Adipose tissue (tissue), 3 donors: Measurements from ENCODE around the gene PRKAG2. TPM values are rescaled to one million over a fixed set of nuclear protein-coding genes. Genes with fewer than 3 reads are reported as not detected.
"Not testable (repeated sequence)": the region's sequence is repeated elsewhere in the genome, so short reads cannot be mapped to it uniquely, and the experiment has no call there.

Experiments used
- H3K27ac ChIP-seq: one replicate; pipeline ENCODE4 v1.5.1; 2013; ENCODE audit warnings: low read depth, low read length
- WGBS, 3 donors: extraction: QIAGEN DNeasy Blood & Tissue Kit; methylation state at CpG; one replicate each; pipeline ENCODE4 v1.1.7; 2013; 5-methylcytosine and 5-hydroxymethylcytosine counted together
- polyA plus RNA-seq, 3 donors: library from polyadenylated mRNA; stranded (reverse); fragments of 200-250 nt; gene quantifications; one replicate each; pipeline ENCODE4 v1.2.3, GENCODE V29; 2013
- donor health status: healthy with polysubstance abuse.
- donor health status: Bipolar disorder and iron deficiency.
- donor health status: healthy.

PRKAG2 gene
- polyA plus RNA-seq, 3 donors, result 8.1 to 23.1 (median 22.2) TPM

GRCh38 chr7:151803841-151804240 is 73.1 kb downstream of the PRKAG2 start:
- WGBS, 3 donors, result 88 to 90% (median 90%) methylated on average over 8 of the region's 8 CpGs

GRCh38 chr7:151802469-151802846 is 74.5 kb downstream of the PRKAG2 start:
- no peak overlapping the region for H3K27ac ChIP-seq
- 76 to 95% (median 93%) methylated on average over 5 of the region's 5 CpGs for WGBS, 3 donors

More at GRCh38 chr7:151803841-151804240, 73.1 kb downstream of the PRKAG2 start:
- no peak overlapping the region for H3K27ac ChIP-seq

DNA sequence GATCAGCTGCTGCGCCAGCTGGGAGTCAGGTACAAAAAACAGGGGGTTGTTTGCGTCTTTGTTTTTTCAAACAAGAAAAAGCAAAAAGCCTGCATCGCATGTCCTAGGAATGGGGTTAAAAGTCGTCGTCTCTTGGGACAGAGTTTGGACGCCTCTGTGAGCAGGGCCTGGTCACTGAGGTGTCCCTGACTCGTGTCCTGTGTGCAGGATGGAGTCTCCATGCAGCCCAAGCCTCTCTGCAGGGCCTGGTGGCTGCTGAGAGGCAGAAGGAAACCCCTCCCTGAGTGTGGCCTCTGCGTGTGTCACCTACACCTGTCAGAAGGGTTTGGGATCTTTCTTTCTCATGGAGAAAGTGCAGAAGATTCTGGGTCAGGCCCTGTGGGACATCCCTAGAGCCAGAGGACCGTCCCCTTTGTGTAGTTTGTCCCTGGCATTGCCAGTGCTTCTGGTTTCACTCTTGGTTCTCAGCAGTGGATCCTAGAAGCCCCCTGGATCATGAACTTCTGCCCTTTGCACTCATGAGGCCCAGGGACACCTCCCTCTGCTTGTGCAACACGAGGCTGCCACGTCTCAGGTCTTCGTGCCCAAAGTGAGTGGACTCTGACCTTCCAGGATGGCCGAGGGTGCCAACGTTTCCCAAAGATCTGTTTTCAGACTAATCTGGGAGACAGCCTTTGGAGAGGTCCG is 75.0 kb downstream of the PRKAG2 start:
- H3K27ac ChIP-seq, result no peak overlapping the region
- 68 to 80% (median 71%) methylated on average over 15 of the region's 15 CpGs for WGBS, 3 donors

DNA sequence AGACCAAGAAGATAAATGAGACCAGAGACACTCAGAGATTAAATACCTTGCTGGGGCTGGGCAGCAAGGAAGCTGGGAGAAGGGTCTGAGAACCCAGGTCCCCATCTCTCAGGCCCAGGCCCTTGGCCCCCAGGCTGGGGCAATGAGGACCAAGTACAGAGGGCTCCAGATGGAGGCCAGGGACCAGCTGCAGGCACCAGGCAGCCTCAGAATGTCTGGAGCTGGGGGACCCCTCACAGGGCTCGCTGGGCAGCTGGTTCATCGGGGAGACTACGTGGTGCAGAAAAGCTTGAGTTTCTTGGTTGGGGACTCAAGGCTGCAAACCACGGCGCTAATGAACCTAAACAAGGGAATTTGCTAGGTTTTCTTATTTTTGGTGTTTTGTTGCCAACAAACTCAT is 75.6 kb downstream of the PRKAG2 start:
- WGBS, 3 donors, result 92 to 98% (median 96%) methylated on average over 5 of the region's 5 CpGs
- H3K27ac ChIP-seq, result no peak overlapping the region

DNA sequence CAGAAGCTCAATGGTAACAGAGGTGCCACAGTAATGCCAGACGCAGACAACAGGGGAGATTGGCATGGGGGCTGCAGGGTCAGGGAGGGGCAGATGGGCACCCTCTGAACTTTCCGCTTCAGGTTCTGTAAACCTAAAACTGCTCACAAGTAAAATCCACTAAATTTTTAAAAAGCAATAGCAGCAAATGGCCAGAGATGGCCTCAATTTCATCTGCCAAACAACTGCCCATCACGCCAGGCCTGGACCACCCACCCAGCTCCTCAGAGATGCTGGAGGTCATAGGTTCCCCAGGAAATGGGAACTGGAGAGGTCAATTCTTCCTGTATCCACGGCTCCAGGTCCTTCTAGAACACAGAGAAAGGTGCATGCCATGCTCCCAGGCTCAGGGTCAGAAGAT is 76.1 kb downstream of the PRKAG2 start:
- no peak overlapping the region for H3K27ac ChIP-seq
- 87 to 95% (median 95%) methylated on average over 4 of the region's 4 CpGs for WGBS, 3 donors

DNA sequence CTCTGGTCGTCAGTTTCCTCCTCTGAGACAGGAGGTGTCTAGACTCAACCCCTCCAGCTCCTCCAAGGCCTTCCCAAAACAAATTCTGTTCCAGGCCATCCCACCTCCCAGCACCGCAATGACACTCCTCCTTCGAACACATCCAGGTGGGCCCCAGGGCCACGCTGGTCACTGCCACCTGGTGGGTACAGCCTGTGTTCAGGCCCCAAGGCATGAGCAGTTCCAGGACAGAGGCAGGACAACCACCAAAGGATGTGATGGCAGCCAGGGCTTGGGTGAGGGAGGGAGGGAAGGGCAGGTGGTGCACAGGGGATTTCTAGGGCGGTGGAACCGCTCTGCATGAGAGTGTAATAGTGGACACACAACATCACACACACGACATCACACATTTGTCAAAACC is 76.5 kb downstream of the PRKAG2 start:
- WGBS, 3 donors, result 91 to 100% (median 97%) methylated on average over 7 of the region's 7 CpGs
- no peak overlapping the region for H3K27ac ChIP-seq

DNA sequence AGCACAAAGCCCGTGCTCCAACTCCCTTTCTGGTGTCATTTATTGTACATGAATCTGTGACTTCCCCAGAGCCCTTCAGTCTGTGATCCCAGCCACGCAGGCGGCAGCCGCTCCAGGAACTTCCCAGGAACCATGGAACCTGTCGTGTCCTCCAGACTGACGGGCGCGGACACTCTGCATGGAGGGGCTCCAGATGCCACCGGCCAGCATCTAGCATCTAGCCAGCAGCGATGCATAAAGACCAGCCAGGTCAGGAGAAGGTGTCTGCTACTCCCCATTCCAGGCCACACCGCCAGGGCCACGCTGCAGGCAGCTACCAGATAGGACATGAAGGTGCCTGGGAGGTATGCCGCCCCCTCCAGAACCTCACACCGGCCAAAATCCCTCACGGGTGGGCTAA is 77.4 kb downstream of the PRKAG2 start:
- H3K27ac ChIP-seq, result no peak overlapping the region
- 97% methylated on average over 15 of the region's 15 CpGs for WGBS, 3 donors

- no peak overlapping the region for H3K27ac ChIP-seq
- WGBS, 3 donors, result 86 to 95% (median 91%) methylated on average over 10 of the region's 10 CpGs
These were observed 78.0 kb downstream of the PRKAG2 start for GRCh38 chr7:151798851-151799448.

GRCh38 chr7:151797667-151798307 is 79.1 kb downstream of the PRKAG2 start:
- not testable (repeated sequence) for H3K27ac ChIP-seq
- WGBS, 3 donors, result 62 to 84% (median 63%) methylated on average over 11 of the region's 11 CpGs

GRCh38 chr7:151796871-151797537 is 79.9 kb downstream of the PRKAG2 start:
- 65 to 74% (median 70%) methylated on average over 17 of the region's 17 CpGs for WGBS, 3 donors
- H3K27ac ChIP-seq, result no peak overlapping the region

- 71 to 89% (median 72%) methylated on average over 27 of the region's 27 CpGs for WGBS, 3 donors
These were observed 80.6 kb downstream of the PRKAG2 start for GRCh38 chr7:151796091-151796870.

GRCh38 chr7:151795168-151795811 is 81.6 kb downstream of the PRKAG2 start:
- WGBS, 3 donors, result 89 to 96% (median 89%) methylated on average over 20 of the region's 20 CpGs
- H3K27ac ChIP-seq, result no peak overlapping the region

More at GRCh38 chr7:151796091-151796870, 80.6 kb downstream of the PRKAG2 start:
- H3K27ac ChIP-seq, result no peak overlapping the region

DNA sequence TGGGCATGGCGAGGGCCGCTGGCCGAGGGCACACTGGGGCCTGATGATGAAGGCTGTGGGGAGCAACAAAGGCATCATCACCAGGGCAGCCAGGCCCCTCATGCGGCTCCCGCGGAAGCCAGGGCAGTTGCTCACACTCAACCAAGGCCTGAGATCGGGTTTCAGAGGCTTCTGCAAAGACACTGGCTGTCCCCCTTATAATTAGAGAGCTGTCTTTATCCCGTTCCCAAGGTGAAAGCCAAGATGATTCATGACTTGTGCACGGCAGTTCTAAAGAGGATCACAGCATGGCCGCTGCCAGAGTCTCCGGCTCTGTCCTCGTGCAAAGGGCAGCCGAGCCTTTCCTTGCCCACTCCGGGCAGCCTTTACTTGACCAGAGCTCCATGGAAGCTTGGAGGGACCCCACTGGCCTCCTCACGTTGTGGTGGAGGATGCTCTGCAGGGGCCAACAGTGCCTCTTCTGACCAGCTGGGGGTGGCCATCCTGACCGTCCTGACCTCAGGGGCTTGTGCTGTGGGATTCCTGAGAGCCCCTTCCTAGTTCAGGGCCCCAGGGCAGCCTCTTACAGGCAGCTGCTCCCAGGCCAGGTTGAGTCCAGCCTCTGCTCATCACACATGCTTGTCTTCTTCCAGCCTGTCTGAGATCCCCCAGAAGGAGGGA is 82.3 kb downstream of the PRKAG2 start:
- 93 to 95% (median 95%) methylated on average over 16 of the region's 16 CpGs for WGBS, 3 donors
- H3K27ac ChIP-seq, result no peak overlapping the region

DNA sequence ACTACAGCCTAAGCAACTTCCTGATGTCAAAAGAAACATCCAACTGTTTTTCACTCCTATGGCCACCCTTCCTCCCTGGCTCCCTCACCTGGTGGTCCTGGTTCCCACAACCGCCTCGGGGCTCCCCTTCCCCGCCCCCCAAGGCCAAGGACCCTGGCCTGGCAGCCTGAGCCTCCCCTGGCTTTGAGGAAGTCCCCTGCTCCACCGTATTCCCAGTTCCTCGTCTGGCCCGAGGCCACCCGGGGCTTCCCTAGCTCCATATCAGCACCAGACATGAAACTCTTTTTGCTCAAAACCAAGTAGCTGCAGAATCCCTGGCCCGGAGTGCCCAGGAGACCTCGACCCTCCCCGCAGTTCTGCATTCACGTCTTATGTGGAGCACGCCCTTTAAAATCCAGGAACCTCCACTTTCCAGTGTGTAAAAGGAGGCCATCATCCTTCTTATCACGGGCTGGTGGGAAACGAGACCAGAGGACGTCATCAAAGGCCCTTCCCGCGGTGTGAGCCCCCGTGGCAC is 82.9 kb downstream of the PRKAG2 start:
- H3K27ac ChIP-seq, result no peak overlapping the region
- 77 to 81% (median 80%) methylated on average over 18 of the region's 18 CpGs for WGBS, 3 donors

DNA sequence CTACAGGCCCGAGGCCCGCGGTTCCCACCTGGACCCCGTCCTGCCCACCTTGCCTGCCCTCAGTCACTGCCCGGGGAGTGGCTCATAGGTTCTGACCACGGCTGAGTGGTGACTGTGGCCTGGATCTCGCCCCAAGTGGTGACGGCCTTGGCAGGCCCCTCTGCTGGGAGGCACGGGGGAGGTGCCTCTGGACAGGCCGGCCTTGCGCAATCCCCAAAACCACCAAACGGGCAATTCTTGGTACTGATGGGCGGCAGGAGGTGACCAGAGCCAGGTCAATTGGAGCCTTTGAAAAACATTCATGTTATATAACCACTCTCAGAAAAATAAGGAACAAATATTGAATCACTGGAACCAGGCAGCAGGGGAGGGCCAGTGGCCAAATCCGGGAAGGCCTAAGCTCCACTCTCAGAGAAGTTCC is 83.4 kb downstream of the PRKAG2 start:
- H3K27ac ChIP-seq, result no peak overlapping the region
- 50 to 71% (median 68%) methylated on average over 14 of the region's 14 CpGs for WGBS, 3 donors

DNA sequence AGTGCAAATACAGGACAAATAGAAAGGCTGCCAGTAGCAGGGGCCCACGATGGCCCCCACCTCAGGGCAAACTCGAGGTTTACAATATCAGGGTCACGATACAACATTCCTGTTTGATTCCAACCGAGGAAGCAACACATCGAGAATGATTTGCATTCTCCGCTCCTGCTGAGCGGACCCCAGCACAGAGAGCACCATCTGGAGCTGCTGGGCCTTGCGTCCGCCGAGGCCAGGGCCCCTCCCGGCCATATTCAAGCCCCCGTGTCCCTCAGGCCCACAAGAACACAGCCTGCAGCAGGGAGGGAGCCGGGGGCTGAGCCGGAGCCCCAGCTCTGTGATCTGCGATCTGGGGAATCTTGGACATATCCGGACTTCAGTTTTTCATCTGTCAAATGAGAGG is 84.3 kb downstream of the PRKAG2 start:
- no peak overlapping the region for H3K27ac ChIP-seq

DNA sequence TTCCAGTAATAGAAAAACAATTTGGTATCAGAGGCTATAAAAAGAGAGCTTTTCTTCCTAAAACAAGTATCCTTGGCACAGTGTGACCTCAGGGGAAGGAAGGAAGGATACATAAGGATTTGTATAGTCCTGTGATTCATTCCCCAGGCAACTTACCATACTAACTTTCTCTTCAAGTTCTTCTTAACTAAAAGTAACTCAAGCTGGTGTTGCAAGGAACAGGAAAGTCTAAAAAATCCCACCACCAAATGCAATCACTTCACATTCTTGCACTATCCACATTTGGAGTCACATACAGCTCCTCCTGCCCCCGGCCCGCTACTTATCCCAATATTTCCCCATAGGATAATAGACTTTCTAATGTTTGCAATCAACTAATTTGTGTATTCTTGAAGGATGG is 84.8 kb downstream of the PRKAG2 start:
- whole genome bisulfite sequencing, 3 donors, result 86 to 100% (median 89%) methylated on average over 2 of the region's 2 CpGs
- no peak overlapping the region for H3K27ac ChIP-seq

More for the DNA sequence above, 84.3 kb downstream of the PRKAG2 start:
- WGBS, 3 donors, result 78 to 85% (median 83%) methylated on average over 16 of the region's 16 CpGs
